Loucy (cell line): ENCODE measurements around the gene RNF223.

Experiments used
- H2AFZ ChIP-seq: fragments of 200-600 bp; sonication (generic); 2 replicates; pipeline ENCODE4 v1.6.0; 2016; ENCODE audit warnings: antibody characterized with exemption, mild to moderate bottlenecking, low read length, moderate library complexity
- H3F3A ChIP-seq: fragments of 200-600 bp; 2 replicates; pipeline ENCODE4 v1.6.0; 2016; ENCODE audit warnings: antibody characterized with exemption, low read depth, mild to moderate bottlenecking
- H3K27me3 ChIP-seq: fragments of 200-600 bp; sonication (generic); 2 replicates; pipeline ENCODE4 v1.6.1; 2014; ENCODE audit warnings: low read length, mild to moderate bottlenecking; ENCODE audit not compliant: insufficient read depth, poor library complexity, severe bottlenecking
- H3K36me3 ChIP-seq: fragments of 200-600 bp; sonication (generic); 2 replicates; pipeline ENCODE4 v1.6.1; 2016; ENCODE audit warnings: low read length; ENCODE audit not compliant: insufficient read depth
- H3K4me1 ChIP-seq: fragments of 200-600 bp; sonication (generic); 2 replicates; pipeline ENCODE4 v1.5.1; 2014; ENCODE audit warnings: low read length, mild to moderate bottlenecking; ENCODE audit not compliant: insufficient read depth, poor library complexity, severe bottlenecking
- H3K4me2 ChIP-seq: fragments of 200-600 bp; sonication (generic); 2 replicates; pipeline ENCODE4 v1.6.0; 2014; ENCODE audit warnings: antibody characterized with exemption, low read length, low read depth, mild to moderate bottlenecking; ENCODE audit not compliant: poor library complexity, severe bottlenecking
- H3K4me3 ChIP-seq: fragments of 200-600 bp; sonication (generic); 2 replicates; pipeline ENCODE4 v1.5.1; 2014; ENCODE audit warnings: low read length, mild to moderate bottlenecking, mixed read lengths; ENCODE audit not compliant: poor library complexity, severe bottlenecking
- H3K79me2 ChIP-seq: fragments of 200-600 bp; sonication (generic); 2 replicates; pipeline ENCODE4 v1.6.1; 2014; ENCODE audit warnings: low read length; ENCODE audit not compliant: insufficient read depth
- H3K9ac ChIP-seq: fragments of 200-600 bp; sonication (generic); 2 replicates; pipeline ENCODE4 v1.6.0; 2014; ENCODE audit warnings: mild to moderate bottlenecking, low read depth, low read length, moderate library complexity; ENCODE audit not compliant: poor library complexity, severe bottlenecking
- H3K9me2 ChIP-seq: fragments of 200-600 bp; sonication (generic); replicated peaks from 2 replicates; pipeline ENCODE4 v1.6.1; 2016; ENCODE audit warnings: low read depth, low read length, mixed read lengths
- H3K9me3 ChIP-seq: fragments of 200-600 bp; sonication (generic); 2 replicates; pipeline ENCODE4 v1.6.1; 2014; ENCODE audit warnings: mild to moderate bottlenecking, antibody characterized with exemption, low read length, low read depth; ENCODE audit not compliant: insufficient read depth
- H4K20me1 ChIP-seq: fragments of 200-600 bp; sonication (generic); 2 replicates; pipeline ENCODE4 v1.6.0; 2014; ENCODE audit warnings: antibody characterized with exemption, low read length, mild to moderate bottlenecking; ENCODE audit not compliant: insufficient read depth, poor library complexity, severe bottlenecking
- CTCF ChIP-seq: fragments of 200-600 bp; sonication (generic); conservative IDR thresholded peaks from 2 replicates; pipeline ENCODE4 v1.5.1; 2014; ENCODE audit warnings: mild to moderate bottlenecking, antibody characterized with exemption, low read length
- EZH2phosphoT487 ChIP-seq: fragments of 200-600 bp; IDR thresholded peaks from 2 replicates; pipeline ENCODE4 v1.6.1; 2018; ENCODE audit warnings: antibody characterized with exemption, mild to moderate bottlenecking, moderate library complexity, borderline replicate concordance

The RNF223 gene

GRCh38 chr1:1111516-1112236 lies 37.6 kb upstream of the RNF223 start:
- Histone ChIP-seq H3K9me3 (peaks cover 5% of the 10 kb centered on the region; the same call in 1 of the 2 replicates), H4K20me1 (no peaks in the 10 kb centered on the region), H3F3A (no peaks in the 10 kb centered on the region), H3K9me2 (no peaks in the 10 kb centered on the region), H2AFZ (no peak overlapping the region), H3K27me3 (no peaks in the 10 kb centered on the region), H3K4me1 (no peaks in the 10 kb centered on the region), H3K4me3 (no peak overlapping the region), H3K9ac (no peak overlapping the region), H3K36me3 (no peaks in the 10 kb centered on the region), H3K4me2 (no peak overlapping the region), H3K79me2 (peaks cover 12% of the 10 kb centered on the region; the same call in 1 of the 2 replicates)
- TF ChIP-seq CTCF (no peak), EZH2phosphoT487 (no peak)

GRCh38 chr1:1110561-1110971 lies 36.5 kb upstream of the RNF223 start:
- H4K20me1 ChIP-seq, result no peaks in the 10 kb centered on the region
- no peaks in the 10 kb centered on the region for H3K36me3 ChIP-seq
- TF ChIP-seq EZH2phosphoT487 (no peak), CTCF (no peak)
- peaks cover 12% of the 10 kb centered on the region; the same call in 1 of the 2 replicates for H3K79me2 ChIP-seq
- peaks cover 5% of the 10 kb centered on the region; the same call in 1 of the 2 replicates for H3K9me3 ChIP-seq
- H3K4me2 ChIP-seq, result no peak overlapping the region
- no peaks in the 10 kb centered on the region for H3K4me1 ChIP-seq
- H3K4me3 ChIP-seq, result no peak overlapping the region
- no peak overlapping the region for H2AFZ ChIP-seq
- no peak overlapping the region for H3K9ac ChIP-seq
- H3F3A ChIP-seq, result no peaks in the 10 kb centered on the region
- H3K9me2 ChIP-seq, result no peaks in the 10 kb centered on the region
- no peaks in the 10 kb centered on the region for H3K27me3 ChIP-seq

GRCh38 chr1:1109743-1110142 lies 35.6 kb upstream of the RNF223 start:
- Histone ChIP-seq H3F3A (no peaks in the 10 kb centered on the region), H3K9ac (no peak overlapping the region), H3K79me2 (peaks cover 7% of the 10 kb centered on the region; the same call in 1 of the 2 replicates)

More at GRCh38 chr1:1109743-1110142, 35.6 kb upstream of the RNF223 start:
- H3K9me2 ChIP-seq, result no peaks in the 10 kb centered on the region
- H3K9me3 ChIP-seq, result peaks cover 5% of the 10 kb centered on the region; the same call in 1 of the 2 replicates
- no peaks in the 10 kb centered on the region for H4K20me1 ChIP-seq
- TF ChIP-seq EZH2phosphoT487 (no peak), CTCF (no peak)
- no peak overlapping the region for H3K4me3 ChIP-seq
- no peaks in the 10 kb centered on the region for H3K27me3 ChIP-seq
- H3K4me1 ChIP-seq, result peaks cover 1% of the 10 kb centered on the region
- no peak overlapping the region for H2AFZ ChIP-seq
- no peak overlapping the region for H3K4me2 ChIP-seq
- no peaks in the 10 kb centered on the region for H3K36me3 ChIP-seq
